ENCODE results near the gene PALLD. TPM values are rescaled to one million over a fixed set of nuclear protein-coding genes. Genes with fewer than 3 reads are reported as not detected.

The PALLD gene
- total RNA-seq, 1 donor from 2014 or later: 1.5 TPM

DNA sequence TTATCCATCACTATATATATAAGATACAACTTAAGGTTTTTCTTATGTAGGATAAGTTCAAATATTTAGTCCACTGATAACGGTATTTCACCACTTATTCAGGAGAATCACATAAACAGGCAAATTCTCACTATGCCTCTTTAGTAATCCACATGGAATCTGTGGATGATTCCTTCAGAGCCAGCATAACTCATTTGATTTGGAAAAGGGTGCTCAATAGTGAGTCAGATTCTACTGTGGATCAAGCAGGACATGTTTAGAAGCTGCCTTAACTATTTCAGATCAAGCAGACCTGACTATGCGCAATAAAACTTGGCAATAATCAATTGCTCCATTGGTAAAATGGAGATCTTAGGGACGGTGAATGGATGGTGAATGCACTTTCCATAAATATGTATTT is 329.1 kb downstream of the PALLD start:
- DNase-seq (ENCODE audit: low read depth, low spot score): no peak

GRCh38 chr4:168826620-168827019 is 329.8 kb downstream of the PALLD start:
- DNase-seq (ENCODE audit: low read depth, low spot score): no peak

DNA sequence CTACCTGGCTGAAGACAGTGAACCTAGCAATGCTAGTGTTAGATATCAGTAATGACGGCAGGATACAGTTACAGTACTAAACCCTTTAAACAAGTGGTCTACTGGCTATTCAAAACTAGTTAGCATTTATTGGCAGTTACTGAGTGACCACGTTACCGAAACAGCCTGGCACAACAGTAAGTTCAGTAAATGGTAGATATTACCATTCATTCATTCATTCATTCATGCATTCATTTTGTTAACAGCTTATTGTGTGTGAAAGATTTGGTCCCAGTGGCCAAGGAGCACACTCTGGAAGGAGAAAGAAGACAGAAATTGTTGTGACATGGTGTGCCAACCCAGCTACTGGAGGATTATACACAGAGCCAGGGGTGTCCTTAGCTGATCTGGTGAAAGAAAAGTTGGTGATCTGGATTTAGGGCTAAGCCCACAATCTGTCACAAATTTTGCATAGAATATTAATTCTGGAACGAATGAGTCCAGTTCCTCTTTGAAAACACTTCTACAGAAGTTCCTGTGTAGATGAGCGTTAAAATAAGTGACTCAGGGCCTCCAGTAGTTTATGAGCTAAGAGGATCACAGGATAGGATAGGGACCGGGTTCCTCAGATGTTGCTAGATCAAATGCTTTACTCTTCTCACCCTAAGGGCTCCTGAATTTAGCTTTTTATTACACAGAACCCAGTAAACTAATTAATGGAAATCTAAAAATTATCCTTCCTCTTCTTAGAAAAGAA is 334.1 kb downstream of the PALLD start:
- DNase-seq (ENCODE audit: low read depth, low spot score): no peak

GRCh38 chr4:168831585-168831918 is 334.7 kb downstream of the PALLD start:
- DNase-seq (ENCODE audit: low read depth, low spot score): no peak

DNA sequence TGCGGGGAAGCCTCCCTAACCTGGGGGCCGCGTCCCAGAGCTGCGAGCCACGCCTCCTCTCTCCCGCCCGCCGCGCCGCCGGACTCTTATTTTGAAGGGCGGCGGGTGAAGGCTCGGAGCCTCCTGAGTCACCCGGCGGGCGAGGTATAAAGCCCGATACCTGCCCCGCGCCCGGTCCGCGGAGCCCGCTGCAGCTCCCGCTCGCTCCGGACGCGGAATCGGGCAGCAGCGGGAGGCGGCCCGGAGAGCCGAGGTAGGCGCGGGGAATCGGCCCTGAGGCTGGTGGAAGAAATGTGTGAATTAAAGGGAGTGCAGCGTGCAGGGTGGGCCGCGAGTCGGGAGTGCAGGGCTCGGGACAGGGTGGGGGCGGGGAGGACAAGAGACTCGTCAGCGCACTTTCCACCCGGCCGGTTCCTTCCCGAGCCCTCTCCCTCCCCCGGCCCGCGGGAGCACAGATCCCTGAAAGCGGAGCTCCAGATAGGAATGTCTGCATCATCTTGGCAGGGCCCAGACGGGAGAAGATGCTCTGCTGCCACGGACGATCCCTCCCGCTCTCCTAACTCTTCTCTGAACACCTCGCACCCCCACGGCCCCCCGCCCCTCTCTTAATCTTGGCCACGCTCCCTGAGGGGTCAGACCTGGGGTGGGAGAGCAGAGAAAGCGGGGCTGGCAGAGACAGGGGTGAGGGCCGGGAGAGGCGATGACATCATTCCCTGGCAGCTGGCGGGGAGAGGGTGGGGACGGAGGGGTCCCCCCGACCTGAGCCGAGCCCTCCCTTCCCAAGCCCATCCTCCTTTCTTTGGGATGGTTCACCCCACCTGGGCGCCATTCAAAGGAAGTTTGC is 335.3 kb downstream of the PALLD start:
- DNase-seq (ENCODE audit: low read depth, low spot score): no peak

DNA sequence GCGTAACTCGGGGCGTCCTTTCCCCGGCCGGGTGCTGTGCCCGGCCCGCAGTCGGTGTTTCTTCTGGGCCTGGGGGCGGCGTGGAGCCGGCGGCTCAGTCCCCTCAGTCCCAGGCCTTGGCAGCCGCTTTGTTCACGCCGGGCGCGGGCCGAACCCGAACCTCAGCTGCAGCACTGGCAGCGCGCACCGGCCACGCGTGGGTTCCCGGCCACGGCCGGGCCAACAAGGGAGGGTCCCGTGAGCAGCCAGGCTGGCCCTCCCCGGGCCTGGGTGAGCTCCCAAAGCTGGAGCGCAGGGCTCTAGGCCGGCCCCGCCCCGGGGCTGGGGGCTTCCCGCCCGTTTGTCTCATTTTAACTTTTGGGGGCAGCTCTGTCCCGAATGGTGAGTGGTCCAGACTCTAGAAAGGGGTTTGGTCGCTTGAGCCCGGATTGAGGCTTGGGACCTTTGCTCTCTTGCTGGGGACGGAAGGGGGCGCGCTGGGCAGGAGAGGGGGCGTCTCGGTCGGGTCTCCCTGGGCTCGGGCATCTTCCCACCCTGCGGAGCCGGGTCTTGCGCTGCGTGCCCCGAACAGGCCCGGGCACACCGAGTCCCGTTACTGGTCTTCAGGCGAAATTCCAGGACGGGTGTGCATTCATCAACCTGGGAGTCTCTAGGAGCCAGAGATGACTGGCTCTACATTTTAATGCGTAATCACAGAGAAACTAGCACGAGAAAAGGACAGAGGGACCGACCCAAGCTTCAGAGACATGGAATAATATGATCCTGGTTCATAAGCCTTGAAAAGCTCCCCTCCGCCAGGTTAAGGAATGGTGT is 336.1 kb downstream of the PALLD start:
- DNase-seq (ENCODE audit: low read depth, low spot score): no peak

GRCh38 chr4:168833881-168834280 is 337.0 kb downstream of the PALLD start:
- DNase-seq (ENCODE audit: low read depth, low spot score): no peak

DNA sequence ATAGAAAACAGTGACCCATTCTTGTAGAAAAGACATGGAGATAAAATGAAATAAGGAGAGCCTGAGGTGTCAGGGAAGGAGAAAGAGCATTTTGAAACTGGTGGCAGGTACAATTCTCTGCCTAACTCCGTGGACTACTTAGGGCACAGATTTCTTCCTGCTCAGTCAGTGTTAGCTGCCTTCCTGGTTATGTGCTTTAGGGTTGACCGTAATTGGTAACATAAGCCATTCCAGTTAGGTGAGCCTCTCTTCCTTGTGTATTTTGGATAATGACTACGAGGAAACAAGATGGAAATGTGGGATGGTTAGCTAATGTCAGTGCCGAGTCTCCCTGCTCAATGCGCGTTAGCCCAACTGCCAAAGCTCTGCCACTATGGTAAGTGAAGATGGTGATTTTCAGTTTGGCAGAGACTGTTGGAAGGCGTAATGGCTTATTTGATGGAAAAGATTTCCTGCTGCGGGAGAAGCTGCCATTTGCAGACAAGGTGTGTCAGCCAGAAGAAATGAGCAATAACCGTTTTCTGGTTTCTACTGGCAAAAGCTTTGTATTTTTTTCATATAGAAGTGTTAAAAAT is 339.1 kb downstream of the PALLD start:
- no peak for DNase-seq (ENCODE audit: low read depth, low spot score)

DNA sequence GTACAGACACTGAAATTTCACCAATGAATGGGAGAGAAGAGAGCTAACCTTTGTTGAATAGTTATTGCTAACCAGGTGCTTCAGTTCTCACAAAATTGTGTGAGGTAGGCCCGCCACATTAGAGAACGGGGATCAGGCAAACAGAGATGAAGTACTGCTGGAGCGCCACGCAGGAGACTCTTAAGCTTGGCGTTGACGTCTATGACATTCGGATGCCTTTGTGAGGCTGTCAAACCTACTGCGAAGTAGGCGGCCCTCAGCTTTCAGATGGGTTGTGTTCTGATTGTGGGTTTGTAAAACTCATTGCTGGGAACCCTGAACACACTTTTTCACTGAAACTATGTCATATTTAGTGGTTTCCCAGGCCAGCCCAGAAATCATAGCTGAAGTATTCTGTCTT is 339.6 kb downstream of the PALLD start:
- DNase-seq (ENCODE audit: low read depth, low spot score): no peak

GRCh38 chr4:168837922-168838321 is 341.1 kb downstream of the PALLD start:
- DNase-seq (ENCODE audit: low read depth, low spot score): no peak

- DNase-seq (ENCODE audit: low read depth, low spot score): no peak
Observed at GRCh38 chr4:168839758-168840391, 343.0 kb downstream of the PALLD start.

GRCh38 chr4:168840392-168840763 is 343.5 kb downstream of the PALLD start:
- DNase-seq (ENCODE audit: low read depth, low spot score): no peak

GRCh38 chr4:168841000-168841671 is 344.3 kb downstream of the PALLD start:
- DNase-seq (ENCODE audit: low read depth, low spot score): no peak

GRCh38 chr4:168841672-168842019 is 344.8 kb downstream of the PALLD start:
- no peak for DNase-seq (ENCODE audit: low read depth, low spot score)

GRCh38 chr4:168842186-168842585 is 345.3 kb downstream of the PALLD start:
- DNase-seq (ENCODE audit: low read depth, low spot score): no peak

DNA sequence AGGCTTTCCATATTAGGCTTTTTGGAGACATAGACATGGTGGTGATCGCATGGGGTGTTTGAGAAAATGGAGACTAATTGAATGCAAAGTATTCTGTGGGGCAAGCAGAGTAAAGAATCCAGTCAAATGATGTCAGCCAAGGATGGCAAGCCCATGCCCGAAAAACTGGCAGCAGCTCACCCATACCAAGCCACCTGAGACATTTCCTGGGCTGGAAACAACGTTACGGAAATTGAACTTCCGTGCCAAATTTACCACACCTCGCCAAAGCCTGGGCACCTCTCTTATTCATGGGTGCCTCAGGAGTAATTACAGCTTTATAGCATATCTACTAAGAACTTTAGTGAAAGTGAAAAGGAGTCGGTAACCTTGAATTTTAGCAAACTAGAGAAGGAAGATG is 346.8 kb downstream of the PALLD start:
- DNase-seq (ENCODE audit: low read depth, low spot score): no peak

DNA sequence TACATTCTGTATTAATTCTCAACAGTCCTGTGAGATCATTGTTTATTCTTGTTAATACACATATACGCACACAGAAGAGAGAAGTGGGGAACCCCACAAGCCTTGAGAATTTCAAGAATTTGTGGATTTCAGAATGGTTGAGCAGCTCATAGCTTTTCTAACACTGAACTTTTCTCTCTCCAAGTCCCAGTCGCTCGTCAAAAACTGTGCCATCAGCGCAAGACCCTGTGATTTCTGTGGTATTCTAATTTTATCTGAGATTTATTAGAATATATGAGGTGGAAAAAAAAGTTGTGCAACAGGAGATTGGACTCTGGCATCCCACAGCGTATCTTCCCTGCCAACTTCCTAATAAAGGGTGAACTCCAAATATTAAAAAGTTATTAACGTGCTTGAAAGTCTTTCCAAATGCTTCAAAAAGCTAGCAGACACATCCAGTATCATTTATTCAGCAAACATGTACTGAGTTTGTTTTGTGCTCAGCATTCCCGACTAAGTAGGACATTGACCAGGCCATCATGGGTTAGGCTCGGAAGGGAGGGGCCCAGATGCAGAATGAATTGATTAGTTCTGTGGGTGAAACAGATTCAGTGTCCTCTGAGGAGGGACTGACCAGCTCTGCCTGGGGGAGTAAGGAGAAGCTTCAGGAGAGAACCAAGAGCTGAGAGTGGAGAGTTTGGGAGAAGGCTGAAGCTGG is 347.6 kb downstream of the PALLD start:
- DNase-seq (ENCODE audit: low read depth, low spot score): no peak

DNA sequence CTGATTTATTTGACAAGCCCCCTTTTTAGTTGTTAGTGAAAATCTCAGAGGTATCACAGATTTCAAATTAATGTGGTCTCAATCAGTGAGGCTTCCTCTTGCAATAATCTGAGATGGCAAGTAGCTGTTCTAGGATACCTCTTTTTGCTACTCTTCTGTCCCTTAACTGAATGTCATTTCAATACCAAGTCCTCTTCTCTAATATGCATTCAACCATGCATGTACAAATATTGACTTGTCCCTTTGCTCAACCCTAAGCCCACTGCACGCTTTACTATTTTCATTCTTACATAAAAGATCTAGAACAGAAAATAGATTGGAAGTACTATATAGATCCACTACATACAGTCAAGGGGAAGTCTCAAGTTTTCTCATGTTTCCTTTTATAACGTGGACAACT is 349.0 kb downstream of the PALLD start:
- DNase-seq (ENCODE audit: low read depth, low spot score): no peak

DNA sequence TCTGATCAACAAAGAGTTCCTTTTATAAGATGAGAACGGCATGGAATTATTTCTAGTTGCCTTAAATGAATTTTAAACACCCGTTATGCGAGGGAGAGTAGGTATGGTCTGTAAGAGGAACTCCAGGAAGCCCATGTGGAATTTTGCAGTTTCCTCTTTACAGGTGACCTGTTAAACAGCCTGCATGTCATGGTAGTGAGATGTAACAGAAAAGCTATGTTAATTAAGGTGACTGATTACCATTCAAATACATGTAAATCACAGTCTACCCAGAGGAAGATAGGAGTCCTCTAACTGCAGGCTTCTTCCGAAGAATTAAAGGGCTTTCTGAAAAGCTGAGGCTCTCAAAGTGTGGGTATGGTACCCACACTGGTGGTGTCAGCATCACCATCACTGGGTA is 349.6 kb downstream of the PALLD start:
- no peak for DNase-seq (ENCODE audit: low read depth, low spot score)

DNA sequence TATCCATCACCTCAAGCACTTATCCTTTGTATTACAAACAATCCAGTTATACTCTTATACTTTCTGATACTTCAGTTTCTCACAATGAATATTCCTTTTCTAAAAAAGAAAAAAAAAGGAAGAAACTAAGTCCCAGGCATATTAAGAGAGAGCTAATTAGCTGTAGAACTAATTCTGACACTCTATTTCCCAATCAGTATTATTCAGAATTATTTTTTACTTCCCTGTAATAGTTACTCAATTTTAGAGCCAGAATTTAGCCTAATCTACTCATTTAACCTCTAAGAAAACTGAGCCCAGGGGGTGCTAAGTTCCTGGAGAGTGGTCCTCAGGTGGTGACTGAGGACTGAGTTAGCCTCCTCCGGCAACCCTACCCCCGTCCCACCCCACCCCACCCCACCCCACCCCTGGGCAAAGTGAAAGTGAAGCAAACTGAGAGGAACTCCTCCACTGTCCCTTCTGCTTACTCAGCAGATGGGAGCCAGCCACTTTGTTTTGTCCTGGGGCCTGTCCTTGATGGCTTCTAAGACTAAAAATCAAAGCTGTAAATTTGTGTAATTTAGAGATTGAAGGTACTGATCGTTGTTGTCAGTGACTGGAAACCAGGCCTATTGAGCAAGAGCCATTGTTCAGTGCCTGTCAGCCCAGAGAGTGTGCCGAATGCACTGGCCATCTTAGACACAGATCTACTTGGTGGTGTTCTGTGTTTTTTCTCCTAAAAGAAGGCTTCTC is 351.1 kb downstream of the PALLD start:
- no peak for DNase-seq (ENCODE audit: low read depth, low spot score)

All from pulmonary artery endothelial cell (primary cell).